AG09309 (cell line): Measurements from ENCODE around the gene USF1.

Source experiments
- DNase-seq: peaks from one replicate; pipeline ENCODE4 v3.0.0-alpha.2; 2010; ENCODE audit warnings: low read depth
- H3K4me3 ChIP-seq: 2 replicates; pipeline ENCODE4 v1.5.1; 2011; ENCODE audit warnings: mild to moderate bottlenecking, low read depth, low read length, moderate library complexity; ENCODE audit not compliant: control insufficient read depth
- TF ChIP-seq, protein P1 (sequence below): IDR thresholded peaks from 2 replicates; pipeline ENCODE4 v1.5.1; 2011; ENCODE audit warnings: mild to moderate bottlenecking, low read depth, low read length, inconsistent platforms; ENCODE audit not compliant: insufficient read depth, control insufficient read depth; ENCODE audit errors: missing control alignments

USF1 gene

DNA sequence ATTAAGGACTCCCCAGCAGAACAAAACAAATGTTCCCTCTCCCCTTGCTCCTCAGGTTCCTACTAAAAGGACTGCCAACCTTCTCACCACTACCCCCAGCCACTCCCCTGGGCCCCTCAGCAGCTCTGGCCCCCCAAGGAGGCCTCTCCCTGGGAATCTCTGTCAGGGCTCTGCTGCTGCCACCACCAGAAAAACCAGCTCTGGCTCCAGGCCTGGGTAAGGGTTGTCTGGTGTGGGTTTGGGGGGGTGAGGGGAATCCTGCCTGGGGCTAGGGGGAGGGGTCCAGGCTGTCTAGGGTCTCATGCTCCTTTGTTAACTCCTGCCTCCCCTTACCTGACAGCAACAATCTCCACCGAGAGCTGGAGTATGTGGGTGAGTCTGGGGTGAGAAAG, 38.8 kb upstream of the USF1 start:
- DNase-seq, result no peak
- H3K4me3 ChIP-seq, result no peak overlapping the region
- TF ChIP-seq, protein P1, sequence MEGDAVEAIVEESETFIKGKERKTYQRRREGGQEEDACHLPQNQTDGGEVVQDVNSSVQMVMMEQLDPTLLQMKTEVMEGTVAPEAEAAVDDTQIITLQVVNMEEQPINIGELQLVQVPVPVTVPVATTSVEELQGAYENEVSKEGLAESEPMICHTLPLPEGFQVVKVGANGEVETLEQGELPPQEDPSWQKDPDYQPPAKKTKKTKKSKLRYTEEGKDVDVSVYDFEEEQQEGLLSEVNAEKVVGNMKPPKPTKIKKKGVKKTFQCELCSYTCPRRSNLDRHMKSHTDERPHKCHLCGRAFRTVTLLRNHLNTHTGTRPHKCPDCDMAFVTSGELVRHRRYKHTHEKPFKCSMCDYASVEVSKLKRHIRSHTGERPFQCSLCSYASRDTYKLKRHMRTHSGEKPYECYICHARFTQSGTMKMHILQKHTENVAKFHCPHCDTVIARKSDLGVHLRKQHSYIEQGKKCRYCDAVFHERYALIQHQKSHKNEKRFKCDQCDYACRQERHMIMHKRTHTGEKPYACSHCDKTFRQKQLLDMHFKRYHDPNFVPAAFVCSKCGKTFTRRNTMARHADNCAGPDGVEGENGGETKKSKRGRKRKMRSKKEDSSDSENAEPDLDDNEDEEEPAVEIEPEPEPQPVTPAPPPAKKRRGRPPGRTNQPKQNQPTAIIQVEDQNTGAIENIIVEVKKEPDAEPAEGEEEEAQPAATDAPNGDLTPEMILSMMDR, result no peak

DNA sequence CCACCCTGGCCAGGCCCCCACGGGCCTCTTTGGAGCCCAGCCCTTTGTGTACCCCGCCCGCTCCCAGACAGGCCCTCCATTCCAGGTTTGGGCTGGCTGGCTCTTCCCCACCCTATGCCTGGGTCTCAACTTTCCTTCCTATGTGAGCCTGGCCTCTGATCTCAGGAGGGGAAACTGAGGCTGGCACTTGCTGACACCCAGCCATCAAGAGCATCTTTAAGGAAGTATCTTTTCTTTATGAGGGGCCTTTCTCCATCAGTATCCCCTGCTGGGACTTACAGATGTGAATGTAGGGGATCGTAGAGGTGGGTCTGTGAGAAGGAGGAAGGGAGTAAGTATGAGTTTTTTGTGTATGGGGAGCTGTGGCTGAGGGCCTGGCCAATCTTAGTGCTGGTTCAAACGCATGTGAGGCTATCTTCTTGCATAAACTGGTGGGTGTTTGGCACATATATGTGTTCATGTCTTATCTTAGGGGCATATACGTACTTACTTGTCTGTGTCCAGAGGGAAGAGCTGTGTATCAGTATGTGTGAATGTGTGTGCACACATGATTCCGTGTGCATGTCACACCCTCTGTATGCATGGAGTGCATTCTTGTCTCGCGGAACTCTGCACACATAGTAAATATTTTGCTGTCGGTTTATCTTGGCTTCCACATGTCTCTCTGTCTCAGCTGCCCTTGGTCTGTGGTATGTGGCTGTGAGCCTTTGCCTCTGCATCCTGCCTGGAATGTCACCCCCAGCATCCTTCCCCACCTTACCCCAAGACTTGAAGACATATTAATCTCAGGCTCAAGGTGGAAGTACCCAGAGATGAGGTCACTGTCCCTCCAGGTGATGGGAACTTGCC, 38.2 kb upstream of the USF1 start:
- no peak for DNase-seq
- TF ChIP-seq, protein P1, result no peak
- no peak overlapping the region for H3K4me3 ChIP-seq

DNA sequence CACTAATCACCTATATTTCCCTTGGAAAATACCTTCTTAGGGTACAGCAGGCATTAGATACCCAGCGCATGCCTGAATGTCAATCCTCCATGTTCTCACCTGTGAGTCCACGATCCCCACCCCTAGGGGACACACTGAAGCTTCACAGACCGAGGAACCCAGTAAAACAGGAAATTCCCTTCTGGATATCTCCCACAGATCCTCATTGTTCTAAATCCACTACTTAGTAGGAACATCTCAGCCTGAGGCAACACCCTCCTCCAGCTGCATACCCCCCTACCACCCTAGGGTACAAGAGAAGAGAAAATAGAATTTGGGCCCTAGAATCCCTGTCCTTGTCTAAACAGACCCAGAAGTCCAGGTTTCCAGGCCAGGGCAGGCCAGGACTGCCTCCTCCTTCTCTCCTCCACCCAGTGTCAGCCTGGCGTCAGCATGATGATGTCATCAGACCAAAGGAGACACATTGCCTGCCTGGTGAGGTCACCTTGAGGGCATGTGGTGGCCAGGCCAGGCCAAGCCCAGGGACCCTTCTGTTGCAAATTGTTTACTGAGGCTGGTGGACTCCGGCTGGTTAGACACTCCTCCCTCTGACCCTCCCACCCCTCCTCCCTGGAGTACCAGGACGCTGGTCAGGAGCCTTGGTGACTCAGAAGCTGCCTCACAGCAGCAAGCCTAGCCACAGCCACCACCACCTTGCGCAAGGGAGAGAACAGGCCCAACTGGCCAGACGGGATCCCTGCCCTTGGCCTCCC, 37.4 kb upstream of the USF1 start:
- DNase-seq, result peak; percentile 69
- TF ChIP-seq, protein P1, result no peak
- no peak overlapping the region for H3K4me3 ChIP-seq

DNA sequence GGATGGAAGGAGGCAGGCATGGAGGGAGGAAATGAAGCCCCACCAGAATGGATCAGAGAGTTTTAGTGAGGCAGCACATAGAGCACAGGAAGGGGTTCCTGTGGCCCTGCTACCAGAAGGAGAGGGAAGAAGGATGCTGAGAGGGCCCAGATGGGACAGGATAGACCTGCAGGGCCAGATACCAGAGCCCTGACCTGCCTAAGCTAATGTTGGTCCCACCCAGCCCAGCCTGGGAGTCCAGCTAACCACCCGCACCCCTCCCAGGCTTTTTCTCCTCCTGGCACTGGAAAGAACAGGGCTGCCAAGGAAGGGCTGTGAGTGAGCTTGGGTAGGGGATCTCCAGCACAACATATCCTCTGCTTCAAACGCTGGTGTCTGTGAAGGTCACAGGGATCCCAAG, 36.7 kb upstream of the USF1 start:
- DNase-seq, result no peak
- H3K4me3 ChIP-seq, result no peak overlapping the region
- TF ChIP-seq, protein P1, result no peak

DNA sequence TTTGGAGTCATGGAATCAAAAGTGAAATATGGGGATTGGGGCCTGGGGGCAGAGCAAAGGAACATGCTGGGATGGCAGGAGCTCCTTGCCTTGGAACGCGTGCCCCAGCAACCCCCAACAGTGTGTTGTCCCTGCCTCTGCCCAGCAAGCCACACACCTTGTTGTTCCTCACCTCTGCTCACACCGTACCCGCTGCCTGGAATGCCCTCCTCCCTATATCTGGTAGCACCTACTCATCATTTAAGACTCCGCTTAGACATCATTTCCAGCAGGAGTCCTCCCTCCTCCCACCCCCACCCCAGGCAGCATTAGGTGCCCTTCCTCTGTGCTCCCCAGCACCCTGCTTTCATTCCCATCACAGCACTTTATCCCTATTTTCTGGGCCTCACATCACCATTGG, 35.7 kb upstream of the USF1 start:
- DNase-seq, result no peak
- H3K4me3 ChIP-seq, result no peak overlapping the region
- TF ChIP-seq, protein P1, result no peak

DNA sequence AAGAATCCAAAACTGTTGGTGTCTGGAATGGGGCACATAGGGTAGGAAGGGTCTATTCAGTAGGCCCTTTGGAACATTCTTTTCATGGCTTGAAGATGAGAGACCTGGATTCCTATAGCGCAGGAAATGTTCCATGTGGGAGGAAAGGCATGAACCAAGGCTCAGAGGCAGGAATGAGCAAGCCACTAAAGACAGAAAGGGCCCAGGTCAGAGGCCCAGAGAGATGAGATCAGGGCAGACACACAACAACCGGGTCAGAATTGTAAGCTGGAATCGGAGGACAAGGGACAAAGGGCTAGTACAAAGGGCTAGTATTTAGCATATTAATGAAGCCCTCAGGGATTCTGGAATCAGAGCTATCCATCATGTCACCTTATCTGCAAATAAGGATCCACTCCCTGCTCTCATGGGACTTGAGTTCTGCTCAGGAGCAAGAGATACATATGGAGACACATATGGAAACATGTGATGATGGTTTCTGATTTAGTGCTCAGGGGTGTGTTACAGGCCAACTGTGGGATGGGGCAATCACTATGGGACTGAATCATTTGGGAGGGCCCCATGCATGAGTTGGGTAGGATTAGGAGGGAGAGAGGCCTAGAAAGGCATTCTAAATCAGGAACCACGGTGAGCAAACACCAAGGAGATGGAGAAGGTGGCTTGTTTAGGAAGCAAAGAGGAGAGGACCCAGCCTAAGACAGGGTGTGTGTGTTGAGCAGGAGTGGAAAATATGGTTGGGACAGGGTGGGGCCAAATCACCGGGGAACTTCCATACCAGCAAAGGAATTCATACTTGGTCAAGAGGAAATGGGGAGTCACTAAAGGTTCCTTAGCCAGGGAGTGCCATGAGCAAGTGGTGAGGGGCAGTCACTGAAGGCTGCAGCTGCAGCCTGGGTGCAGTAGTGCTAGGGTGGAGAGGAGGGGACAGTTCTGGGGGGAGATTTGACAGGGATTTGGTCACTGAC, 34.9 kb upstream of the USF1 start:
- DNase-seq, result no peak
- TF ChIP-seq, protein P1, result no peak

More for the DNA sequence above, 34.9 kb upstream of the USF1 start:
- no peak overlapping the region for H3K4me3 ChIP-seq
